Spleen (tissue), 11 donors: ENCODE measurements around the gene PARD3. TPM values are rescaled to one million over a fixed set of nuclear protein-coding genes. Genes with fewer than 3 reads are reported as not detected.
"Not testable (repeated sequence)": the region's sequence is repeated elsewhere in the genome, so short reads cannot be mapped to it uniquely, and the experiment has no call there.

Experiments
- DNase-seq: peaks from one replicate; pipeline ENCODE4 v3.0.0-alpha.2; 2020
- H3K27ac ChIP-seq, 8 donors: fragments of 200-600 bp; sonication (generic) in 7 of 8; 1 replicate in 4 of 8; 2 replicates in 4 of 8; pipeline versions ENCODE4 v1.5.0 to v1.8.0; 2016 to 2021; ENCODE audit warnings: inconsistent platforms in 4 of 8, mild to moderate bottlenecking in 4 of 8, moderate library complexity in 1 of 8
- H3K27me3 ChIP-seq, 7 donors: fragments of 200-600 bp; sonication (generic) in 6 of 7; replicated peaks in 1 of 7; 1 replicate in 4 of 7; 2 replicates in 3 of 7; pipeline versions ENCODE4 v1.5.0 to v1.8.0; 2016 to 2021; ENCODE audit warnings: inconsistent platforms in 3 of 7, mild to moderate bottlenecking in 1 of 7
- H3K36me3 ChIP-seq, 6 donors: fragments of 200-600 bp; sonication (generic) in 5 of 6; 1 replicate in 4 of 6; 2 replicates in 2 of 6; pipeline versions ENCODE4 v1.5.0 to v1.8.0; 2016 to 2021; ENCODE audit warnings: inconsistent platforms in 2 of 6
- H3K4me1 ChIP-seq, 6 donors: fragments of 200-600 bp; sonication (generic) in 5 of 6; 1 replicate in 3 of 6; 2 replicates in 3 of 6; pipeline versions ENCODE4 v1.5.0 to v1.8.0; 2016 to 2021; ENCODE audit warnings: inconsistent platforms in 3 of 6
- H3K4me3 ChIP-seq, 8 donors: fragments of 200-600 bp; sonication (generic) in 7 of 8; 1 replicate in 4 of 8; 2 replicates in 4 of 8; pipeline versions ENCODE4 v1.5.0 to v1.8.0; 2016 to 2021; ENCODE audit warnings: inconsistent platforms in 4 of 8, mild to moderate bottlenecking in 4 of 8, moderate library complexity in 2 of 8
- H3K9me3 ChIP-seq, 8 donors: fragments of 200-600 bp; sonication (generic) in 7 of 8; 1 replicate in 4 of 8; 2 replicates in 4 of 8; pipeline versions ENCODE4 v1.5.0 to v1.8.0; 2016 to 2021; ENCODE audit warnings: inconsistent platforms in 4 of 8
- POLR2A ChIP-seq, 3 donors: fragments of 450-650 bp; IDR thresholded peaks; one replicate each; pipeline ENCODE4 v1.5.1; 2017; ENCODE audit warnings: antibody characterized with exemption in 3 of 3, mild to moderate bottlenecking in 1 of 3
- POLR2AphosphoS5 ChIP-seq, 3 donors: sonication (generic); formaldehyde crosslinking; IDR thresholded peaks; one replicate each; pipeline ENCODE4 v1.5.1; 2017; ENCODE audit warnings: antibody characterized with exemption in 3 of 3
- WGBS, 5 donors: extraction: QIAGEN DNeasy Blood & Tissue Kit in 3 of 5; methylation state at CpG; one replicate each; pipeline versions ENCODE4 v1.1.5 to v1.1.7; 2013 to 2018; 5-methylcytosine and 5-hydroxymethylcytosine counted together
- intact Hi-C: fragments of 100-400 bp; cut with DNase I; formaldehyde crosslinking; loops from one replicate; pipeline ENCODE4 v1.15.0; 2023; ENCODE audit warnings: low total_unique reads
- polyA plus RNA-seq, 3 donors: library from polyadenylated mRNA; stranded (reverse); fragments of 200-250 nt; gene quantifications; one replicate each; pipeline ENCODE4 v1.2.1, GENCODE V29; 2013
- total RNA-seq, 7 donors: library from RNA; depleted of rRNA in 3 of 7; stranded (reverse); fragments of >200 nt in 3 of 7; fragmentation: NEBNext Ultra II Directional in 4 of 7; extraction: Animal tissue kit (Norgen Biotek cat#: 25700) in 4 of 7; gene quantifications; one replicate each; pipeline versions ENCODE4 v1.1.0 to v1.2.1, GENCODE V29; 2016 to 2021
- TF ChIP-seq, protein P1 (sequence below), 11 experiments: fragments of 200-600 bp in 7 of 11; fragments of 450-650 bp in 4 of 11; sonication (generic) in 4 of 11; IDR thresholded peaks in 8 of 11; conservative IDR thresholded peaks in 3 of 11; 1 replicate in 7 of 11; 2 replicates in 4 of 11; pipeline versions ENCODE4 v1.4.0 to v1.8.0; 2016 to 2021; ENCODE audit warnings: antibody characterized with exemption in 11 of 11, inconsistent platforms in 4 of 11, mild to moderate bottlenecking in 1 of 11
- donor health status: healthy with polysubstance abuse.
- donor health status: DM: no; HTN: no; CAD: no; lungs with moderate emphysema.
- donor health status: DM: no; HTN: no; CAD: no.
- donor health status: Bipolar disorder and iron deficiency.
- donor health status: healthy.
- donor health status: DM: no; HTN: no; CAD: no.
- donor health status: DM: yes; HTN: yes; CAD: no.

PARD3 gene
- total and polyA plus RNA-seq, 10 donors, result 2.8 to 18.9 (median 10.8) TPM

DNA sequence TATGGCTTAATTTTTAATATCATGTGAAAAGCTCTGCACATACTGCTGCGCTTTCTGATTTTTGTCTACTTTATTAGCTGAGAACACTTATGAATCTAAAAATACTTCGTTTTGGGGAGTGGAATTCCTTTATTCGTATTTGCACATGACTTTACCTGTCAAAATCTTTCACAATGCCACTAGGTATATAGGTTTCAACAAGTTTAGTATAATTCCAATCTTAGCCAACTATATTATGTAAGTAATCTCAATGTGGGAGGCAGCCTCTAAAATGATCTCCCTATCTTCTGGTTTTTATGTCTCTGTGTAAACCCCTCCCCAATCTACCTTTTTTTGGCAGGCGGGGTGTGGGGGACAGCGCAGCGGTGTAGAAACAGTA lies 55.3 kb downstream of the PARD3 start:
- no peak for TF ChIP-seq POLR2AphosphoS5 (IDR thresholded peaks at IDR 0.05)
- TF ChIP-seq POLR2A (IDR thresholded peaks at IDR 0.05), result no peak
- TF ChIP-seq, protein P1, sequence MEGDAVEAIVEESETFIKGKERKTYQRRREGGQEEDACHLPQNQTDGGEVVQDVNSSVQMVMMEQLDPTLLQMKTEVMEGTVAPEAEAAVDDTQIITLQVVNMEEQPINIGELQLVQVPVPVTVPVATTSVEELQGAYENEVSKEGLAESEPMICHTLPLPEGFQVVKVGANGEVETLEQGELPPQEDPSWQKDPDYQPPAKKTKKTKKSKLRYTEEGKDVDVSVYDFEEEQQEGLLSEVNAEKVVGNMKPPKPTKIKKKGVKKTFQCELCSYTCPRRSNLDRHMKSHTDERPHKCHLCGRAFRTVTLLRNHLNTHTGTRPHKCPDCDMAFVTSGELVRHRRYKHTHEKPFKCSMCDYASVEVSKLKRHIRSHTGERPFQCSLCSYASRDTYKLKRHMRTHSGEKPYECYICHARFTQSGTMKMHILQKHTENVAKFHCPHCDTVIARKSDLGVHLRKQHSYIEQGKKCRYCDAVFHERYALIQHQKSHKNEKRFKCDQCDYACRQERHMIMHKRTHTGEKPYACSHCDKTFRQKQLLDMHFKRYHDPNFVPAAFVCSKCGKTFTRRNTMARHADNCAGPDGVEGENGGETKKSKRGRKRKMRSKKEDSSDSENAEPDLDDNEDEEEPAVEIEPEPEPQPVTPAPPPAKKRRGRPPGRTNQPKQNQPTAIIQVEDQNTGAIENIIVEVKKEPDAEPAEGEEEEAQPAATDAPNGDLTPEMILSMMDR (IDR thresholded peaks at IDR 0.05 in 8 of 11, conservative IDR thresholded peaks at IDR 0.05 in 3 of 11), result no peak
- Histone ChIP-seq H3K27ac (no peak overlapping the region), H3K27me3 (no peaks in the 10 kb centered on the region), H3K36me3 (no peaks in the 10 kb centered on the region), H3K4me3 (no peak overlapping the region), H3K9me3 (no peaks in the 10 kb centered on the region), H3K4me1 (no peaks in the 10 kb centered on the region)
- 76 to 88% (median 82%) methylated on average over 6 of the region's 6 CpGs for WGBS, 5 donors
- DNase-seq, result no peak
- intact Hi-C loops, result no loop called here

DNA sequence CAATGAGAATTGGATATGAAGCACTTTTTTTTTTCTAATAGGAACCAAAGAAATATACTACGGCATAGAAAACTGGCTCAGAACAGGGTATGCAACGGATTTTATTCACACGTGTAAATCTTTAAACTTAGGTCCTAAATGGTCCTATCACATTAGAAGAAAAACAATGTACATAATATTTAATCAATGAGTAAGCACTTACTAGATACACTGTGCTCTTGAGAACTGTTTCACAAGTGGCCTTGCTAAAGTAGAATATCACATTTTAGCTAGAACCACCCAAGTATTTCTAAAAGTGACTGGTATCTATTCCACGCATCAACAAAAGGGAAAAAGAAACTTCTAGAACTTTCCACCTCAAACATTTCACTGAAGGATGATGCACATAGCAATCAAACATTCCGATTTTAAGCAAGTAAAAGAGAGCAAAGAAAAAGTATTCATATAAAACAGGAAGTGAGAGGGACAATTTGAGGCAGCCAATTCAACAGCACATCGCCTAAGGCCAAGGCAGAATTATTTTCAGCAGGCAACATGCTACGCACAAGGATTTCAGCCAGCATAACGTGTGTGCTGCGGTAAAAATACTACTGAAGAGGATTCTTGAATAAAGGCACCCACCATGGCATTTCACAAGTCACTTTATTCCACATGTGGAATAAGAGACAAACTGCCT lies 55.8 kb downstream of the PARD3 start:
- no peak overlapping the region for H3K27ac ChIP-seq
- no peaks in the 10 kb centered on the region for H3K27me3 ChIP-seq
- intact Hi-C loops, result no loop called here
- H3K9me3 ChIP-seq, result no peaks in the 10 kb centered on the region
- WGBS, 5 donors, result 89 to 91% (median 89%) methylated on average over 9 of the region's 9 CpGs
- TF ChIP-seq, protein P1 (IDR thresholded peaks at IDR 0.05 in 8 of 11, conservative IDR thresholded peaks at IDR 0.05 in 3 of 11), result no peak
- no peak overlapping the region for H3K4me3 ChIP-seq
- H3K4me1 ChIP-seq, result no peaks in the 10 kb centered on the region
- no peaks in the 10 kb centered on the region for H3K36me3 ChIP-seq
- DNase-seq, result no peak

DNA sequence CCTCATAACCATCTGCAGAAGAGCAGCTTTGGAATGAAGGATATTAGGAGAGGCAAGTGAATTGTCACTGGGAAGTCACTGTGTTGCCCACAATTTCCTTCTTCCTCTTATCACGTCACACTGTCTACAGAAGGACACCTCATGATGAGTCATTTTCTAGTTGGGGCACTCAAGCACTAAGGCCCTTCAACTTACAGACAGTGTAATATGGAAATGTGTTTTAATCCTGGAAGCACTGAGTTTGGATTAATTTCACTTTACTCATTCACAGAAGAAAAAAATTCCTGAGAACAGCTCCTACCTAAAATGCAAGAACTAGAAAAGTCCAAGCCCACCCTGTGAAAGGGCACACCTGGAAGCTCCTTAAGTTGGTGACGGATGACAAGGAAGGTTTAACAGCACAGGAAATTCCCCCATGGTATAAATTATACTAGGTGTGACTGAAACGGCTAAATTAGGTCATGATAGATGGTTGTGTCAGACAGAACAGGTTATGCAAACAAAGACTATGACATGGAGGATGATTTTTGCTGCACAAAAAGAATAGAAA lies 56.6 kb downstream of the PARD3 start:
- WGBS, 5 donors, result 41 to 56% (median 44%) methylated on average over 3 of the region's 3 CpGs
- DNase-seq, result no peak
- Histone ChIP-seq H3K9me3 (no peaks in the 10 kb centered on the region), H3K27ac (no peak overlapping the region), H3K27me3 (no peaks in the 10 kb centered on the region), H3K36me3 (no peaks in the 10 kb centered on the region), H3K4me1 (no peaks in the 10 kb centered on the region), H3K4me3 (no peak overlapping the region)
- TF ChIP-seq POLR2AphosphoS5 (IDR thresholded peaks at IDR 0.05) (no peak), POLR2A (IDR thresholded peaks at IDR 0.05) (no peak)
- TF ChIP-seq, protein P1 (IDR thresholded peaks at IDR 0.05 in 8 of 11, conservative IDR thresholded peaks at IDR 0.05 in 3 of 11), result no peak
- intact Hi-C loops, result no loop called here

DNA sequence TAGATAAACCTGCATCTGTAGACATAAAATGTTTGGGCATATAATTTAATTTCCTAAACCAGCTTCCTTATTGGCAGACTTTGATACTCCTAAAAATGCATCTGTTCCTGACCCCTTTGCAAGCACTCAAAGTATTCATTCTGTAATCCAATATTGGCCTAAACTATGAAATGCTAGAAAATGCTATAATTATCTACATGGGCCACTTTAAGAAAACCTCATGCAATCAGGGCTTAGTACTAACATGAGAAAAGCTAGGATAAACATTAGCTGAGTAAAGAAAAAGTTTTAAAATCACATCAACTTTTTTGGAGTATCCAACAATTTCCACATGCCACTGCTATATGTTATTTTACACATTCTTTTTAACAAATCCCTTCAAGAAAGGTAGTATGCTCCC lies 57.2 kb downstream of the PARD3 start:
- Histone ChIP-seq H3K9me3 (no peaks in the 10 kb centered on the region), H3K36me3 (no peaks in the 10 kb centered on the region), H3K4me1 (peaks cover 0 to 6% (median 0%) of the 10 kb centered on the region in 6 donors), H3K27ac (no peak overlapping the region), H3K4me3 (no peak overlapping the region), H3K27me3 (no peaks in the 10 kb centered on the region)
- intact Hi-C loops, result no loop called here
- TF ChIP-seq POLR2AphosphoS5 (IDR thresholded peaks at IDR 0.05) (no peak), POLR2A (IDR thresholded peaks at IDR 0.05) (no peak)
- TF ChIP-seq, protein P1 (IDR thresholded peaks at IDR 0.05 in 8 of 11, conservative IDR thresholded peaks at IDR 0.05 in 3 of 11), result no peak
- DNase-seq, result no peak

DNA sequence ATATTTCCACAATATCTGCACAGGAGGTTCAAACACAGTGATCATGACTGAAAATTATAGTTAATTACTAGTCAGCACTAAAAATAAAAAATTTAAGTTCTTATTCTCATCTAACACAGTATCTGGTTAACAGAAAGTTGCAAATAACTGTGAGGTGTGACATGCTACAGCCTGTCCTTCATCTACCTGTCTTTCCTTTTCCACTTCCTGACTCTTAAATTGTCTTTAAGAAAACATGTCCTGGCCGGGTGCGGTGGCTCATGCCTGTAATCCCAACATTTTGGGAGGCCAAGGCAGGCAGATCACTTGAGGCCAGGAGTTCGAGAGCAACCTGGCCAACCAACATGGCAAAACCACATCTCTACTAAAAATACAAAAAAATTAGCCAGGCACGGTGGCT lies 57.9 kb downstream of the PARD3 start:
- WGBS, 5 donors, result 83 to 96% (median 88%) methylated on average over 4 of the region's 4 CpGs
- H3K4me3 ChIP-seq, H3K9me3 ChIP-seq, intact Hi-C loops, DNase-seq, H3K27me3 ChIP-seq, H3K36me3 ChIP-seq, H3K4me1 ChIP-seq, H3K27ac ChIP-seq: not testable (repeated sequence)
